ENCODE data around the gene FBXL13.

The FBXL13 gene

DNA sequence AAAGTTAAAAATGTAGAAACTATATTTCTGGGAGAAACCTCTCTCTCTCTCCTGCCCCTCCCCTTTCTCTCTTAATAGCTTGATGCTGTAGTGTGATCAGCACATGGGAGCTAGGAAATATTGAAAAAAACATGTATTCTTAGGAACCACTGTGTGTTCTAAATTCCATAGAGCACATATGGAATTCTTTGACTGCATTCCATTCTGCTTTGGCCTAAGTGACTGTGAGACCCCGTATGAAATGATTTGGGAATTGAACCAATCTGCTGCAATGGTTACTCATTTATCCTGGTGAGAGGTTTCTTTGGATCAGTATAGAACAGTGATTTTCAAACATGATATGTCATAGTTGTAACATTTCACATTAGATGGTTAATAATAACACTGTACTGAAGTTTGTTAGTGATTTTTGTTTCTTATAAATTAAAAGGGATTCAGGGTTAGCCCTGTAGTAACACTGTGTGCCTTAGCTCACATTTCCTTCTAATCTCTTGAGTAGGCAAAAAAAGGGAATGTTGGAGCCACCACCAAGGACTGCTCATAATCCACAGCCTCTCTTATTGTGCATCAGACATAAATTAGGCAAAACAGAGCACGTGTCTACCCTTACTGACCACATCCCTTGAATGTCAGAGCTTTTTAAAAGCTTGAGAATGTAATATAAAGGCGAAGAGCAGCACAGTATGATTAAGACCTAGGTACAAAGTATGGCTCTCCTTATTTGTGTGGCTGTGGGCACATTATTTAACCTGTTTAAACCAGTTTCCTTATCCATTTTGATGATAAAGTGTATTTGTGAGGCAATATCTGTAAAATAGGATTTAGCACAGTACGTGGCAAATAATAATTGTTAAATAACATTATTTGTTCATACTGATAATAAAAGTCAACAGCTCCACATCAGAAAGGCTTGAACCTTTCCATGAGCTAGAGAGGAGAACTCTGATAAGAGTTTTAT lies 256.7 kb downstream of the FBXL13 start:
- Histone ChIP-seq H3K4ac (ENCODE audit: low read depth, low read length) (no peak overlapping the region), H3K36me3 (ENCODE audit: control insufficient read depth, insufficient read depth, low read length) (no peaks in the 10 kb centered on the region), H3K4me3 (ENCODE audit: low read length) (no peak overlapping the region), H3K27me3 (ENCODE audit: insufficient read depth, low read length, poor library complexity) (no peaks in the 10 kb centered on the region), H3K23ac (ENCODE audit: low read length) (no peak overlapping the region), H2BK120ac (ENCODE audit: low read depth, low read length) (no peak overlapping the region), H2AK5ac (ENCODE audit: low read length) (no peak overlapping the region), H2BK5ac (ENCODE audit: low read length) (no peak overlapping the region), H4K5ac (ENCODE audit: low read length) (no peak overlapping the region), H3K4me2 (ENCODE audit: low read length) (no peak overlapping the region), H3K27ac (ENCODE audit: low read depth, low read length) (no peak overlapping the region), H3K56ac (ENCODE audit: low read length) (no peak overlapping the region), H2BK15ac (replicated peaks; ENCODE audit: low read depth) (no peak overlapping the region), H3K9ac (ENCODE audit: low read length) (no peak overlapping the region), H3K4me1 (ENCODE audit: control insufficient read depth, low read depth, low read length) (no peaks in the 10 kb centered on the region), H3K79me1 (ENCODE audit: low read length) (no peaks in the 10 kb centered on the region), H3K18ac (ENCODE audit: low read length) (no peak overlapping the region), H3K79me2 (ENCODE audit: control insufficient read depth, insufficient read depth, low read length) (no peaks in the 10 kb centered on the region), H4K8ac (ENCODE audit: low read depth, low read length) (no peak overlapping the region)
- DNase-seq = no peak
- no CpG with 5 or more reads among the region's 4 CpGs for WGBS (ENCODE audit: extremely low coverage, insufficient coverage, low lambda C conversion rate)

- H3K79me1 ChIP-seq (ENCODE audit: low read length) = no peaks in the 10 kb centered on the region
- H3K79me2 ChIP-seq (ENCODE audit: control insufficient read depth, insufficient read depth, low read length) = no peaks in the 10 kb centered on the region
- no peak overlapping the region for H3K56ac ChIP-seq (ENCODE audit: low read length)
- no peak overlapping the region for H4K5ac ChIP-seq (ENCODE audit: low read length)
- no peak overlapping the region for H3K4me3 ChIP-seq (ENCODE audit: low read length)
- no peak overlapping the region for H3K9ac ChIP-seq (ENCODE audit: low read length)
- H3K18ac ChIP-seq (ENCODE audit: low read length) = no peak overlapping the region
- H3K4ac ChIP-seq (ENCODE audit: low read depth, low read length) = no peak overlapping the region
- DNase-seq = no peak
- no peak overlapping the region for H2BK15ac ChIP-seq (replicated peaks; ENCODE audit: low read depth)
- no peak overlapping the region for H3K27ac ChIP-seq (ENCODE audit: low read depth, low read length)
- H3K4me1 ChIP-seq (ENCODE audit: control insufficient read depth, low read depth, low read length) = no peaks in the 10 kb centered on the region
- no CpG with 5 or more reads among the region's 4 CpGs for WGBS (ENCODE audit: extremely low coverage, insufficient coverage, low lambda C conversion rate)
- H3K36me3 ChIP-seq (ENCODE audit: control insufficient read depth, insufficient read depth, low read length) = no peaks in the 10 kb centered on the region
- H4K8ac ChIP-seq (ENCODE audit: low read depth, low read length) = no peak overlapping the region
- H2BK120ac ChIP-seq (ENCODE audit: low read depth, low read length) = no peak overlapping the region
- H3K27me3 ChIP-seq (ENCODE audit: insufficient read depth, low read length, poor library complexity) = no peaks in the 10 kb centered on the region
- no peak overlapping the region for H2AK5ac ChIP-seq (ENCODE audit: low read length)
- no peak overlapping the region for H2BK5ac ChIP-seq (ENCODE audit: low read length)
- no peak overlapping the region for H3K23ac ChIP-seq (ENCODE audit: low read length)
- no peak overlapping the region for H3K4me2 ChIP-seq (ENCODE audit: low read length)
Measured at GRCh38 chr7:102814025-102814471, 260.5 kb downstream of the FBXL13 start.

- WGBS (ENCODE audit: extremely low coverage, insufficient coverage, low lambda C conversion rate) = no CpG with 5 or more reads among the region's 2 CpGs
- Histone ChIP-seq H3K27me3 (ENCODE audit: insufficient read depth, low read length, poor library complexity) (no peaks in the 10 kb centered on the region), H3K4me1 (ENCODE audit: control insufficient read depth, low read depth, low read length) (no peaks in the 10 kb centered on the region), H3K79me2 (ENCODE audit: control insufficient read depth, insufficient read depth, low read length) (no peaks in the 10 kb centered on the region), H2BK5ac (ENCODE audit: low read length) (no peak overlapping the region), H3K27ac (ENCODE audit: low read depth, low read length) (no peak overlapping the region), H2BK120ac (ENCODE audit: low read depth, low read length) (no peak overlapping the region), H3K4ac (ENCODE audit: low read depth, low read length) (no peak overlapping the region), H2AK5ac (ENCODE audit: low read length) (no peak overlapping the region), H3K23ac (ENCODE audit: low read length) (no peak overlapping the region), H3K79me1 (ENCODE audit: low read length) (no peaks in the 10 kb centered on the region), H2BK15ac (replicated peaks; ENCODE audit: low read depth) (no peak overlapping the region), H3K4me2 (ENCODE audit: low read length) (no peak overlapping the region), H3K4me3 (ENCODE audit: low read length) (no peak overlapping the region), H3K9ac (ENCODE audit: low read length) (no peak overlapping the region), H3K36me3 (ENCODE audit: control insufficient read depth, insufficient read depth, low read length) (no peaks in the 10 kb centered on the region), H3K18ac (ENCODE audit: low read length) (no peak overlapping the region), H4K8ac (ENCODE audit: low read depth, low read length) (no peak overlapping the region), H4K5ac (ENCODE audit: low read length) (no peak overlapping the region), H3K56ac (ENCODE audit: low read length) (no peak overlapping the region)
- DNase-seq = no peak
Measured at GRCh38 chr7:102813191-102814024, 261.2 kb downstream of the FBXL13 start.

DNA sequence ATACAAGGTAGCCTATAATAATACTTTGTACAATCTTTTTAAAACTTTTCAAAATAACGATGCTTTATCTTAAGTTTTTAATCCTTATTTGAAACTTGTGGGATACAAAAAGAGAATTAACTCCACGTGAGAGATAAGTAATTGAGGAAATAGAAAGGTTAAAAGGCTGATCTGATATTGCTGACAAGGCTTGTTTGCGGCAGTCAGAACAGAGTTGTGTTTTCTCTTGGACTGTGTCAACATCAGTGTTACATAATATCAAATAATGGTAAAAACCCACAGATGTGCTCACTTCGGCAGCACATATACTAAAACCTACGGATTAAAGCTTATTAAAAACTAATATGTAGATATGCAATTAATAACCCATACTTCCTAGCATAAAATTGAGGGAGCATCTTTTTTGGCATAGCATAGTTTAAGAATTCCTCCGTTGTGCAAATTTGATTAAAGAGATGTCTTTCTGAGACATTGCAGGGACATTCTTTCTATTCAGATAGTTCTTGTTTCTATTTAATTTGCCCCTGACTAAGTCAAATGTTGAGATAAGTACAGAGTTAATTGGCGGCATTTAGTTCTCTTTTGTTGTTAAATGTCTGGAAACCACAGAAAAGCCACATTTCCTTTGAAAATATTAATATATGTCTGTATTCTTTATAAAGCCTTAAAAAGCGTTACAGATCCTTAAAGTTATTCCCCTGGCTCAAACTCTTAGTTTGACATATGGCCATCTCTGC lies 262.5 kb downstream of the FBXL13 start:
- no peak overlapping the region for H3K4me2 ChIP-seq (ENCODE audit: low read length)
- no peak overlapping the region for H4K8ac ChIP-seq (ENCODE audit: low read depth, low read length)
- no peak overlapping the region for H2BK5ac ChIP-seq (ENCODE audit: low read length)
- WGBS (ENCODE audit: extremely low coverage, insufficient coverage, low lambda C conversion rate) = no CpG with 5 or more reads among the region's 8 CpGs
- H3K27ac ChIP-seq (ENCODE audit: low read depth, low read length) = no peak overlapping the region
- H3K23ac ChIP-seq (ENCODE audit: low read length) = no peak overlapping the region
- no peaks in the 10 kb centered on the region for H3K27me3 ChIP-seq (ENCODE audit: insufficient read depth, low read length, poor library complexity)
- H2AK5ac ChIP-seq (ENCODE audit: low read length) = no peak overlapping the region
- H3K79me1 ChIP-seq (ENCODE audit: low read length) = no peaks in the 10 kb centered on the region
- no peak overlapping the region for H3K4me3 ChIP-seq (ENCODE audit: low read length)
- H3K79me2 ChIP-seq (ENCODE audit: control insufficient read depth, insufficient read depth, low read length) = no peaks in the 10 kb centered on the region
- H3K18ac ChIP-seq (ENCODE audit: low read length) = no peak overlapping the region
- H3K56ac ChIP-seq (ENCODE audit: low read length) = no peak overlapping the region
- H3K36me3 ChIP-seq (ENCODE audit: control insufficient read depth, insufficient read depth, low read length) = no peaks in the 10 kb centered on the region
- no peak overlapping the region for H3K4ac ChIP-seq (ENCODE audit: low read depth, low read length)
- no peak for DNase-seq
- no peaks in the 10 kb centered on the region for H3K4me1 ChIP-seq (ENCODE audit: control insufficient read depth, low read depth, low read length)
- H4K5ac ChIP-seq (ENCODE audit: low read length) = no peak overlapping the region
- H2BK15ac ChIP-seq (replicated peaks; ENCODE audit: low read depth) = no peak overlapping the region
- no peak overlapping the region for H3K9ac ChIP-seq (ENCODE audit: low read length)
- H2BK120ac ChIP-seq (ENCODE audit: low read depth, low read length) = no peak overlapping the region

DNA sequence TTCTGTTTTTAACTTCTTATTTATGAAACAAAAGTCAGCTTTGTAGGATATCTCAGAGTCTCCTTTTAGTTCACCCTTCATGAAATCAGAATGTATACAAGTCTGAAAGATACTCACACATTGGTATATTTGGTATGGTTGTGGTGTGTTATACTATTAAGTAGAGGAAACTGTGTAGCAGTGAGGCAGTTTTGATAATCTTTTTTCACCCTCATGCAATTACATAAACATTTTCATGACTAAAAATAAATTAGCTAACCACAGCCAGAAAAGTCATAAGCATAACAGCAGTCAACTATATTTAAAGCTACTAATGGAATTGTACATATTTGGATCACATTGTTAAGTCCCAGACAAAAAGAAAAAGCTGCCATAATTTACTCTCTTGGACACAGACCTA lies 263.7 kb downstream of the FBXL13 start:
- Histone ChIP-seq H3K23ac (ENCODE audit: low read length) (no peak overlapping the region), H3K4me2 (ENCODE audit: low read length) (no peak overlapping the region), H4K5ac (ENCODE audit: low read length) (no peak overlapping the region), H3K27me3 (ENCODE audit: insufficient read depth, low read length, poor library complexity) (no peaks in the 10 kb centered on the region), H3K4me3 (ENCODE audit: low read length) (no peak overlapping the region), H3K27ac (ENCODE audit: low read depth, low read length) (no peak overlapping the region), H3K56ac (ENCODE audit: low read length) (no peak overlapping the region), H3K4ac (ENCODE audit: low read depth, low read length) (no peak overlapping the region), H3K18ac (ENCODE audit: low read length) (no peak overlapping the region), H2AK5ac (ENCODE audit: low read length) (no peak overlapping the region), H3K79me1 (ENCODE audit: low read length) (no peaks in the 10 kb centered on the region), H3K79me2 (ENCODE audit: control insufficient read depth, insufficient read depth, low read length) (no peaks in the 10 kb centered on the region), H3K36me3 (ENCODE audit: control insufficient read depth, insufficient read depth, low read length) (no peaks in the 10 kb centered on the region), H3K9ac (ENCODE audit: low read length) (no peak overlapping the region), H4K8ac (ENCODE audit: low read depth, low read length) (no peak overlapping the region), H2BK120ac (ENCODE audit: low read depth, low read length) (no peak overlapping the region), H3K4me1 (ENCODE audit: control insufficient read depth, low read depth, low read length) (no peaks in the 10 kb centered on the region), H2BK15ac (replicated peaks; ENCODE audit: low read depth) (no peak overlapping the region), H2BK5ac (ENCODE audit: low read length) (no peak overlapping the region)
- no peak for DNase-seq

Measured in mesendoderm (in vitro differentiated cells).